Sigmoid colon (tissue), 4 donors: ENCODE results near the gene SLC25A15.

Experiments used
- CTCF ChIP-seq, 4 experiments: fragments of 450-650 bp in 3 of 4; fragments of 200-600 bp in 1 of 4; IDR thresholded peaks; one replicate each; pipeline ENCODE4 v1.5.1; 2016 to 2019; ENCODE audit warnings: antibody characterized with exemption in 4 of 4, mild to moderate bottlenecking in 3 of 4, moderate library complexity in 2 of 4
- EP300 ChIP-seq, 4 donors: sonication (generic); formaldehyde crosslinking; IDR thresholded peaks; one replicate each; pipeline ENCODE4 v1.6.1; 2017; ENCODE audit warnings: antibody characterized with exemption in 4 of 4
- POLR2A ChIP-seq, 2 donors: fragments of 450-650 bp; IDR thresholded peaks; one replicate each; pipeline ENCODE4 v1.6.1; 2016; ENCODE audit warnings: antibody characterized with exemption in 2 of 2, mild to moderate bottlenecking in 2 of 2, moderate library complexity in 2 of 2
- POLR2AphosphoS5 ChIP-seq, 4 donors: sonication (generic); formaldehyde crosslinking; IDR thresholded peaks; one replicate each; pipeline ENCODE4 v1.6.1; 2017; ENCODE audit warnings: antibody characterized with exemption in 4 of 4

GRCh38 chr13:40755082-40755700, 34.2 kb upstream of the SLC25A15 start:
- no peak for TF ChIP-seq CTCF (IDR thresholded peaks at IDR 0.05)
- TF ChIP-seq POLR2A (IDR thresholded peaks at IDR 0.05) = no peak
- no peak for TF ChIP-seq POLR2AphosphoS5 (IDR thresholded peaks at IDR 0.05)
- TF ChIP-seq EP300 (IDR thresholded peaks at IDR 0.05) = no peak
